GM12878 (cell line): ENCODE results near the gene NFE2L1. TPM values are rescaled to one million over a fixed set of nuclear protein-coding genes. Genes with fewer than 3 reads are reported as not detected.
A peak's percentile ranks its signal among the peaks of the same experiment; 100 is the strongest.
"Not testable (repeated sequence)": the region's sequence is repeated elsewhere in the genome, so short reads cannot be mapped to it uniquely, and the experiment has no call there.

Experiments used
- ATAC-seq: fragments of 200-7000 bp; cut with Tn5 transposase; 3 replicates; pipeline ENCODE4 v1.9.1; 2020; ENCODE audit warnings: mild to moderate bottlenecking, moderate library complexity
- BruUV-seq: library from RNA; stranded (reverse); fragments of 400-500 nt; replicated peaks from 2 replicates; lab custom pipeline; 2021; lab: Mats Ljungman, UMichigan
- CTCF ChIA-PET: fragments of 300-600 bp; sonication (Branson Sonifier 250); formaldehyde crosslinking; extraction: SDS; loops from one replicate; lab custom pipeline; 2021; ENCODE audit warnings: inconsistent platforms; lab: Yijun Ruan, JAX
- POLR2A ChIA-PET: fragments of 350-600 bp; formaldehyde crosslinking; extraction: SDS; loops from one replicate; lab custom pipeline; 2021; ENCODE audit warnings: inconsistent platforms; lab: Charles Lee
- RAD21 ChIA-PET: fragments of 300-600 bp; sonication (Branson Sonifier 250); formaldehyde crosslinking; loops from one replicate; lab custom pipeline; 2023; ENCODE audit warnings: antibody characterized with exemption; ENCODE audit not compliant: unreplicated experiment; lab: Charles Lee
- SMC1A ChIA-PET: fragments of 300-600 bp; sonication (Branson Sonifier 250); formaldehyde crosslinking; loops from one replicate; lab custom pipeline; 2023; ENCODE audit not compliant: unreplicated experiment, uncharacterized antibody; lab: Charles Lee
- DNase-seq: peaks from one replicate; pipeline ENCODE4 v3.0.0-alpha.2; 2011; ENCODE audit warnings: low read depth, low spot score
- FAIRE-seq: peaks from 3 replicates; lab custom pipeline; 2011; peaks lifted over from hg19 to GRCh38; lab: Jason Lieb, UNC
- H2AFZ ChIP-seq: 2 replicates; pipeline ENCODE4 v1.6.0; 2011; ENCODE audit warnings: low read depth, low read length, control low read depth; ENCODE audit not compliant: control insufficient read depth
- H3K27ac ChIP-seq: 2 replicates; pipeline ENCODE4 v1.5.1; 2011; ENCODE audit warnings: control low read depth; ENCODE audit not compliant: control insufficient read depth, insufficient read depth
- H3K27me3 ChIP-seq, 2 experiments: replicated peaks in 1 of 2; 2 replicates each; pipeline versions ENCODE4 v1.6.0 to v1.6.1; 2011; ENCODE audit warnings: low read length in 1 of 2; ENCODE audit not compliant: control insufficient read depth in 2 of 2, insufficient read depth in 2 of 2
- H3K36me3 ChIP-seq, 2 experiments: 2 replicates each; pipeline ENCODE4 v1.5.1; 2011; ENCODE audit warnings: low read length in 1 of 2; ENCODE audit not compliant: control insufficient read depth in 2 of 2, insufficient read depth in 2 of 2
- H3K4me1 ChIP-seq: 2 replicates; pipeline ENCODE4 v1.6.1; 2011; ENCODE audit warnings: mild to moderate bottlenecking, low read length, moderate library complexity, mixed read lengths; ENCODE audit not compliant: control insufficient read depth, insufficient read depth
- H3K4me2 ChIP-seq: 2 replicates; pipeline ENCODE4 v1.6.0; 2011; ENCODE audit warnings: control low read depth; ENCODE audit not compliant: control insufficient read depth, insufficient read depth
- H3K4me3 ChIP-seq: fragments of 200-600 bp; sonication (generic); 2 replicates; pipeline ENCODE4 v1.5.1; 2016
- H3K79me2 ChIP-seq: 2 replicates; pipeline ENCODE4 v1.6.0; 2011; ENCODE audit warnings: low read length; ENCODE audit not compliant: control insufficient read depth, insufficient read depth
- H3K9ac ChIP-seq: 2 replicates; pipeline ENCODE4 v1.8.0; 2011; ENCODE audit warnings: low read length, control low read depth, mixed read lengths; ENCODE audit not compliant: control insufficient read depth, insufficient read depth
- H3K9me3 ChIP-seq: replicated peaks from 3 replicates; pipeline ENCODE4 v1.5.1; 2011; ENCODE audit warnings: mild to moderate bottlenecking, low read length; ENCODE audit not compliant: control insufficient read depth, insufficient read depth
- H4K20me1 ChIP-seq: 2 replicates; pipeline ENCODE4 v1.6.0; 2011; ENCODE audit not compliant: control insufficient read depth, insufficient read depth
- JUNB ChIP-seq: IDR thresholded peaks from 2 replicates; pipeline ENCODE4 v1.6.1; 2016; ENCODE audit warnings: antibody characterized with exemption, mild to moderate bottlenecking
- NR2C2 ChIP-seq: IDR thresholded peaks from 2 replicates; pipeline ENCODE4 v1.6.1; 2011; ENCODE audit warnings: borderline replicate concordance, low read depth; ENCODE audit not compliant: control insufficient read depth, insufficient read length
- POLR2AphosphoS5 ChIP-seq: IDR thresholded peaks from 2 replicates; pipeline ENCODE4 v1.6.1; 2011; ENCODE audit warnings: mild to moderate bottlenecking, low read length, inconsistent platforms
- SIN3A ChIP-seq: IDR thresholded peaks from 2 replicates; pipeline ENCODE4 v1.6.1; 2012; ENCODE audit warnings: low read depth, low read length, improper control_type of control experiment
- TCF12 ChIP-seq: IDR thresholded peaks from 2 replicates; pipeline ENCODE4 v1.6.1; 2011; ENCODE audit warnings: low read depth, mild to moderate bottlenecking, low read length
- ZNF384 ChIP-seq: IDR thresholded peaks from 2 replicates; pipeline ENCODE4 v1.6.1; 2012; ENCODE audit warnings: low read depth, mild to moderate bottlenecking, low read length, improper control_type of control experiment, borderline replicate concordance
- ZNF622 ChIP-seq: fragments of 450-650 bp; IDR thresholded peaks from 2 replicates; pipeline ENCODE4 v1.6.1; 2017; ENCODE audit warnings: mild to moderate bottlenecking, inconsistent platforms
- WGBS: methylation state at CpG from one replicate; pipeline ENCODE4 v1.1.6; 2016; ENCODE audit warnings: low lambda C conversion rate; ENCODE audit not compliant: insufficient replicate concordance, insufficient coverage; ENCODE audit errors: missing lambda C conversion rate; 5-methylcytosine and 5-hydroxymethylcytosine counted together
- in situ Hi-C: fragments of 300-500 bp; cut with MboI; formaldehyde crosslinking; loops from 9 replicates; pipeline ENCODE4 v1.14.3; 2018; ENCODE audit warnings: mixed read lengths
- intact Hi-C: fragments of 100-400 bp; cut with micrococcal nuclease; formaldehyde crosslinking; loops from one replicate; pipeline ENCODE4 v1.14.2; 2022; ENCODE audit not compliant: unreplicated experiment
- polyA plus RNA-seq, 11 experiments: library from polyadenylated mRNA; depleted of rRNA in 4 of 11; unstranded in 6 of 11; stranded (reverse) in 5 of 11; fragments of >200 nt; fragmentation: Nextera tagmentation in 4 of 11; fragmentation: Illumina TruSeq in 1 of 11; extraction: Ambion mirVana in 4 of 11; extraction: Trizol in 1 of 11; gene quantifications; 1 replicate in 1 of 11; 2 replicates in 10 of 11; pipeline versions ENCODE4 v1.2.1 to v1.2.3, GENCODE V29; 2011 to 2016; ENCODE audit warnings: inconsistent platforms in 2 of 11, missing spikeins in 2 of 11, low read depth in 1 of 11
- total RNA-seq, 4 experiments: library from RNA; depleted of rRNA in 3 of 4; stranded (reverse); fragments of >200 nt in 3 of 4; fragmentation: Illumina TruSeq in 1 of 4; extraction: Trizol in 1 of 4; gene quantifications; 2 replicates each; pipeline versions ENCODE4 v1.2.1 to v1.2.3, GENCODE V29; 2013 to 2021
- TF ChIP-seq, protein P1 (sequence below), 3 experiments: IDR thresholded peaks in 2 of 3; conservative IDR thresholded peaks in 1 of 3; 2 replicates each; pipeline ENCODE4 v1.5.1; 2011; ENCODE audit warnings: low read depth in 3 of 3, low read length in 3 of 3, mild to moderate bottlenecking in 3 of 3, control low read depth in 2 of 3, moderate library complexity in 2 of 3, inconsistent platforms in 1 of 3, mixed read lengths in 1 of 3; ENCODE audit not compliant: control insufficient read depth in 2 of 3, insufficient read depth in 1 of 3; ENCODE audit errors: extremely low read depth in 1 of 3
- TF ChIP-seq, protein P2 (sequence below): fragments of 450-650 bp; IDR thresholded peaks from 2 replicates; pipeline ENCODE4 v1.6.1; 2017; ENCODE audit warnings: mild to moderate bottlenecking

Gene NFE2L1
- total and polyA plus RNA-seq, 10 of the 15 experiments (the other 5 are each of a cell fraction or from before 2014, with no cell fraction given) = 3.8 to 104 (median 26.4) TPM

GRCh38 chr17:48034734-48035133 is 13.4 kb upstream of the NFE2L1 start:
- H3K4me3 ChIP-seq, H3K27ac ChIP-seq, H3K4me1 ChIP-seq, H4K20me1 ChIP-seq, H3K36me3 ChIP-seq, H3K4me2 ChIP-seq, intact Hi-C loops, FAIRE-seq, in situ Hi-C loops, H2AFZ ChIP-seq, H3K9me3 ChIP-seq, DNase-seq, H3K27me3 ChIP-seq, H3K9ac ChIP-seq, H3K79me2 ChIP-seq, BruUV-seq: not testable (repeated sequence)
- ChIA-PET CTCF (interaction anchor here (0.7 to 5.6 kb wide), 14 partner anchors 8 to 244 kb away, joined by 3 to 77 read pairs (median 8); partner anchors contain the start of genes NFE2L1, PNPO and SNX11), RAD21 (interaction anchor here (0.9 to 5.0 kb wide), 10 partner anchors 9 to 559 kb away, joined by 3 to 35 read pairs (median 5); partner anchors contain the start of gene HOXB5), POLR2A (interaction anchor here (0.5 to 2.8 kb wide), 5 partner anchors 13 to 40 kb away, joined by 3 to 22 read pairs (median 3); partner anchors contain the start of gene NFE2L1), SMC1A (interaction anchor here (0.8 to 3.3 kb wide), 8 partner anchors 8 to 100 kb away, joined by 3 to 20 read pairs (median 7); no protein-coding TSS in a partner anchor)
- 0 out of 3 replicates have a peak, but pooled peaks have one; percentile 13 for ATAC-seq
- WGBS = 85% methylated on average over 12 of the region's 12 CpGs
- TF ChIP-seq, protein P1, sequence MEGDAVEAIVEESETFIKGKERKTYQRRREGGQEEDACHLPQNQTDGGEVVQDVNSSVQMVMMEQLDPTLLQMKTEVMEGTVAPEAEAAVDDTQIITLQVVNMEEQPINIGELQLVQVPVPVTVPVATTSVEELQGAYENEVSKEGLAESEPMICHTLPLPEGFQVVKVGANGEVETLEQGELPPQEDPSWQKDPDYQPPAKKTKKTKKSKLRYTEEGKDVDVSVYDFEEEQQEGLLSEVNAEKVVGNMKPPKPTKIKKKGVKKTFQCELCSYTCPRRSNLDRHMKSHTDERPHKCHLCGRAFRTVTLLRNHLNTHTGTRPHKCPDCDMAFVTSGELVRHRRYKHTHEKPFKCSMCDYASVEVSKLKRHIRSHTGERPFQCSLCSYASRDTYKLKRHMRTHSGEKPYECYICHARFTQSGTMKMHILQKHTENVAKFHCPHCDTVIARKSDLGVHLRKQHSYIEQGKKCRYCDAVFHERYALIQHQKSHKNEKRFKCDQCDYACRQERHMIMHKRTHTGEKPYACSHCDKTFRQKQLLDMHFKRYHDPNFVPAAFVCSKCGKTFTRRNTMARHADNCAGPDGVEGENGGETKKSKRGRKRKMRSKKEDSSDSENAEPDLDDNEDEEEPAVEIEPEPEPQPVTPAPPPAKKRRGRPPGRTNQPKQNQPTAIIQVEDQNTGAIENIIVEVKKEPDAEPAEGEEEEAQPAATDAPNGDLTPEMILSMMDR (IDR thresholded peaks at IDR 0.05 in 2 of 3, conservative IDR thresholded peaks at IDR 0.05 in 1 of 3; ENCODE audit: control insufficient read depth in 2 of 3, extremely low read depth in 1 of 3, insufficient read depth in 1 of 3, low read depth in 3 of 3, low read length in 3 of 3) = peak in 1 of 3 experiments; percentile 18; a peak in 1 of 6 replicates
- TF ChIP-seq ZNF384 = peak; percentile 41; the same call in 1 of the 2 replicates

DNA sequence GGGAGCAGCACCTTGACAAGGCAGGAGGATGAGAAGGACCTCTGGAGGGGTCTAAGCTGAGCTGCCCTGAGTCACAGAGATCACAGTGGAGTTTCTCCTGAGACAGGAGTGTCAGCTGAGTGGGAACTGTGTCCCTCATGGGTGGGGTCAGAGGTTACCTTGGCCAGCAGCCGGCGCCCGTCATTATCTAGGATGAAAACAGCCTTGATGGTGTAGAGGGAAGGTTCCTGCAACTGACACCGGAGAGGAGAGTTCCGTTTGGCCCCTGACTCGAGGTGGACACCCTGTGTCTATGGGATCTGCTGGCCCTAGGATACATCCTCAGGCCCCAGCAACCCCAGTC is 11.5 kb upstream of the NFE2L1 start:
- FAIRE-seq (no peak), ATAC-seq (no peak), DNase-seq (no peak)
- H3K27ac ChIP-seq = no peak overlapping the region
- in situ Hi-C loops = no loop called here
- BruUV-seq = no TSS peak
- H3K9ac ChIP-seq = no peak overlapping the region
- intact Hi-C loops = no loop called here
- H4K20me1 ChIP-seq = no peaks in the 10 kb centered on the region
- WGBS = 73% methylated on average over 6 of the region's 6 CpGs
- TF ChIP-seq, protein P2, sequence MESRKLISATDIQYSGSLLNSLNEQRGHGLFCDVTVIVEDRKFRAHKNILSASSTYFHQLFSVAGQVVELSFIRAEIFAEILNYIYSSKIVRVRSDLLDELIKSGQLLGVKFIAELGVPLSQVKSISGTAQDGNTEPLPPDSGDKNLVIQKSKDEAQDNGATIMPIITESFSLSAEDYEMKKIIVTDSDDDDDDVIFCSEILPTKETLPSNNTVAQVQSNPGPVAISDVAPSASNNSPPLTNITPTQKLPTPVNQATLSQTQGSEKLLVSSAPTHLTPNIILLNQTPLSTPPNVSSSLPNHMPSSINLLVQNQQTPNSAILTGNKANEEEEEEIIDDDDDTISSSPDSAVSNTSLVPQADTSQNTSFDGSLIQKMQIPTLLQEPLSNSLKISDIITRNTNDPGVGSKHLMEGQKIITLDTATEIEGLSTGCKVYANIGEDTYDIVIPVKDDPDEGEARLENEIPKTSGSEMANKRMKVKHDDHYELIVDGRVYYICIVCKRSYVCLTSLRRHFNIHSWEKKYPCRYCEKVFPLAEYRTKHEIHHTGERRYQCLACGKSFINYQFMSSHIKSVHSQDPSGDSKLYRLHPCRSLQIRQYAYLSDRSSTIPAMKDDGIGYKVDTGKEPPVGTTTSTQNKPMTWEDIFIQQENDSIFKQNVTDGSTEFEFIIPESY = no peak
- TF ChIP-seq JUNB (no peak), POLR2AphosphoS5 (no peak), TCF12 (no peak), ZNF622 (no peak), NR2C2 (no peak), SIN3A (no peak)
- peaks cover 9% of the 10 kb centered on the region for H3K4me1 ChIP-seq
- peaks cover 3 to 4% of the 10 kb centered on the region in 2 experiments; a peak in 3 of 4 replicates for H3K27me3 ChIP-seq
- SMC1A ChIA-PET = interaction anchor here (1.0 to 3.3 kb wide), 8 partner anchors 7 to 272 kb away, joined by 3 to 20 read pairs (median 6); partner anchors contain the start of gene NFE2L1
- H3K36me3 ChIP-seq = no peaks in the 10 kb centered on the region
- peak overlapping the region; percentile 100 for H3K4me2 ChIP-seq
- no peaks in the 10 kb centered on the region for H3K9me3 ChIP-seq
- no peak overlapping the region for H2AFZ ChIP-seq
- no peaks in the 10 kb centered on the region for H3K79me2 ChIP-seq
- RAD21 ChIA-PET = interaction anchor here (1.1 to 5.0 kb wide), 4 partner anchors 11 to 582 kb away, joined by 3 to 35 read pairs (median 8); partner anchors contain the start of gene NFE2L1
- POLR2A ChIA-PET = interaction anchor here (0.7 to 1.8 kb wide), 4 partner anchors 8 to 16 kb away, joined by 3 to 7 read pairs (median 4); no protein-coding TSS in a partner anchor
- H3K4me3 ChIP-seq = no peak overlapping the region
- CTCF ChIA-PET = interaction anchor here (0.8 to 5.6 kb wide), 21 partner anchors 7 to 299 kb away, joined by 3 to 77 read pairs (median 5); partner anchors contain the start of genes CDK5RAP3 and NFE2L1
